ENCODE data around the gene CEACAM16.

GRCh38 chr19:44666852-44667556, 31.9 kb upstream of the CEACAM16 start:
- TF ChIP-seq POLR2AphosphoS5 (IDR thresholded peaks at IDR 0.05; ENCODE audit: low read depth, low read length) (no peak), REST (IDR thresholded peaks at IDR 0.05; ENCODE audit: insufficient read depth in 1 of 2, low read depth in 2 of 2, low read length in 2 of 2) (no peak), TAF1 (IDR thresholded peaks at IDR 0.05; ENCODE audit: borderline replicate concordance, insufficient read depth, low read length) (no peak), SIN3A (IDR thresholded peaks at IDR 0.05; ENCODE audit: borderline replicate concordance, insufficient read depth, low read length) (no peak), FOXP2 (optimal IDR thresholded peaks at IDR 0.05; ENCODE audit: borderline replicate concordance, extremely low read depth, extremely low read length, insufficient read depth) (no peak)

Data from PFSK-1 (cell line).